Transverse colon (tissue), 4 donors: Measurements from ENCODE around the gene XXYLT1. TPM values are rescaled to one million over a fixed set of nuclear protein-coding genes. Genes with fewer than 3 reads are reported as not detected.
A peak's percentile ranks its signal among the peaks of the same experiment; 100 is the strongest.

Source experiments
- DNase-seq: peaks from one replicate; pipeline ENCODE4 v3.0.0-alpha.2; 2019
- H3K27ac ChIP-seq, 4 donors: fragments of 200-600 bp; sonication (generic); 2 replicates each; pipeline ENCODE4 v1.5.1; 2016 to 2018; ENCODE audit warnings: inconsistent platforms in 4 of 4
- H3K27me3 ChIP-seq: fragments of 200-600 bp; sonication (generic); 2 replicates; pipeline ENCODE4 v1.5.1; 2017; ENCODE audit warnings: inconsistent platforms
- H3K36me3 ChIP-seq, 4 donors: fragments of 200-600 bp; sonication (generic); 2 replicates each; pipeline ENCODE4 v1.5.1; 2017 to 2019; ENCODE audit warnings: inconsistent platforms in 4 of 4
- H3K4me1 ChIP-seq, 4 donors: fragments of 200-600 bp; sonication (generic); 2 replicates each; pipeline ENCODE4 v1.5.1; 2017 to 2020; ENCODE audit warnings: inconsistent platforms in 4 of 4
- H3K4me3 ChIP-seq, 4 donors: fragments of 200-600 bp; sonication (generic); 1 replicate in 1 of 4; 2 replicates in 3 of 4; pipeline versions ENCODE4 v1.5.1 to v1.6.1; 2017 to 2019; ENCODE audit warnings: inconsistent platforms in 4 of 4
- H3K9me3 ChIP-seq, 2 donors: fragments of 200-600 bp; sonication (generic); 2 replicates each; pipeline ENCODE4 v1.5.1; 2017 to 2019; ENCODE audit warnings: inconsistent platforms in 2 of 2
- CTCF ChIP-seq, 5 experiments: fragments of 200-600 bp in 3 of 5; fragments of 450-650 bp in 2 of 5; sonication (generic) in 3 of 5; IDR thresholded peaks; 1 replicate in 2 of 5; 2 replicates in 3 of 5; pipeline ENCODE4 v1.5.1; 2016 to 2017; ENCODE audit warnings: antibody characterized with exemption in 5 of 5, inconsistent platforms in 3 of 5, mild to moderate bottlenecking in 2 of 5, moderate library complexity in 1 of 5
- EP300 ChIP-seq: sonication (generic); formaldehyde crosslinking; IDR thresholded peaks from one replicate; pipeline ENCODE4 v1.6.1; 2017; ENCODE audit warnings: antibody characterized with exemption, low read depth
- POLR2A ChIP-seq: fragments of 450-650 bp; IDR thresholded peaks from one replicate; pipeline ENCODE4 v1.6.1; 2016; ENCODE audit warnings: antibody characterized with exemption, mild to moderate bottlenecking, moderate library complexity
- POLR2AphosphoS5 ChIP-seq, 3 donors: sonication (generic); formaldehyde crosslinking; IDR thresholded peaks; one replicate each; pipeline ENCODE4 v1.6.1; 2016; ENCODE audit warnings: antibody characterized with exemption in 3 of 3
- WGBS, 2 donors: methylation state at CpG; one replicate each; pipeline ENCODE4 v1.1.5; 2018; ENCODE audit warnings: low coverage in 1 of 2; 5-methylcytosine and 5-hydroxymethylcytosine counted together
- in situ Hi-C, 4 donors: fragments of 200-750 bp; cut with MboI; loops; one replicate each; pipeline versions ENCODE4 v1.15.0 to v1.15.1; 2017; ENCODE audit warnings: low sequenced_read_pairs in 3 of 4, low pct_ligation_motif_present in 1 of 4, low pct_unique_long_range_greater_than_20kb in 1 of 4
- intact Hi-C: fragments of 100-400 bp; cut with DNase I; formaldehyde crosslinking; loops from one replicate; pipeline ENCODE4 v1.15.1; 2023; ENCODE audit warnings: low total_unique reads
- total RNA-seq, 4 donors: library from RNA; depleted of rRNA; stranded (reverse); fragments of >200 nt; gene quantifications; one replicate each; pipeline ENCODE4 v1.1.0, GENCODE V29; 2016

XXYLT1 gene
- total RNA-seq, 4 donors from 2014 or later, result 3.0 to 10.0 (median 5.9) TPM

- intact Hi-C loops, result loop anchor here (5.0 to 10.0 kb wide), 2 partner anchors 104 to 571 kb away; partner anchors contain the start of gene FAM43A
- Histone ChIP-seq H3K9me3 (no peaks in the 10 kb centered on the region), H3K27ac (peak overlapping the region; percentile 88 to 95 (median 92)), H3K4me3 (no peak overlapping the region), H3K27me3 (no peaks in the 10 kb centered on the region), H3K36me3 (no peaks in the 10 kb centered on the region), H3K4me1 (peaks cover 21 to 32% (median 26%) of the 10 kb centered on the region in 4 donors)
- no peak for DNase-seq
- TF ChIP-seq CTCF (IDR thresholded peaks at IDR 0.05) (no peak), POLR2A (no peak), EP300 (no peak), POLR2AphosphoS5 (IDR thresholded peaks at IDR 0.05) (no peak)
- in situ Hi-C loops, result loop anchor here in 2 of 4 donors (10.0 kb wide), 2 partner anchors 134 to 584 kb away; partner anchors contain the start of gene LSG1 (in 1 of the 2)
- WGBS, 2 donors, result 68 to 77% methylated on average over 5 to 14 of the region's 14 CpGs
Measured at GRCh38 chr3:195258449-195259153, 12.4 kb downstream of the XXYLT1 start.

GRCh38 chr3:195257454-195258448 is 13.2 kb downstream of the XXYLT1 start:
- in situ Hi-C loops (loop anchor here in 2 of 4 donors (10.0 kb wide), 2 partner anchors 133 to 583 kb away; partner anchors contain the start of gene LSG1 (in 1 of the 2)), intact Hi-C loops (loop anchor here (5.0 to 10.0 kb wide), 2 partner anchors 103 to 570 kb away; partner anchors contain the start of gene FAM43A)
- DNase-seq, result no peak
- Histone ChIP-seq H3K4me1 (peaks cover 21 to 36% (median 29%) of the 10 kb centered on the region in 4 donors), H3K4me3 (no peak overlapping the region), H3K36me3 (no peaks in the 10 kb centered on the region), H3K27ac (peak overlapping the region; percentile 88 to 95 (median 92)), H3K9me3 (no peaks in the 10 kb centered on the region), H3K27me3 (no peaks in the 10 kb centered on the region)
- WGBS, 2 donors, result 89% methylated on average over 14 of the region's 16 CpGs; no CpG with 5 or more reads in 1 of the 2 donors
- TF ChIP-seq CTCF (IDR thresholded peaks at IDR 0.05) (no peak), EP300 (no peak), POLR2AphosphoS5 (IDR thresholded peaks at IDR 0.05) (no peak), POLR2A (no peak)

- Histone ChIP-seq H3K4me1 (peaks cover 23 to 42% (median 30%) of the 10 kb centered on the region in 4 donors), H3K27me3 (no peaks in the 10 kb centered on the region), H3K36me3 (no peaks in the 10 kb centered on the region), H3K9me3 (no peaks in the 10 kb centered on the region), H3K27ac (peak overlapping the region in 3 of 4 donors; percentile 92 to 95 (median 92)), H3K4me3 (no peak overlapping the region)
- intact Hi-C loops, result loop anchor here (5.0 to 10.0 kb wide), 2 partner anchors 102 to 570 kb away; partner anchors contain the start of gene FAM43A
- in situ Hi-C loops, result loop anchor here in 2 of 4 donors (10.0 kb wide), 2 partner anchors 132 to 582 kb away; partner anchors contain the start of gene LSG1 (in 1 of the 2)
- no peak for TF ChIP-seq POLR2A
- TF ChIP-seq POLR2AphosphoS5 (IDR thresholded peaks at IDR 0.05), result no peak
- TF ChIP-seq CTCF (IDR thresholded peaks at IDR 0.05), result no peak
- no peak for TF ChIP-seq EP300
- no peak for DNase-seq
- WGBS, 2 donors, result 96 to 100% methylated on average over 7 to 19 of the region's 19 CpGs
Measured at GRCh38 chr3:195256639-195257453, 14.1 kb downstream of the XXYLT1 start.
